Breast epithelium (tissue), 4 donors: ENCODE data around the gene LRR1. TPM values are rescaled to one million over a fixed set of nuclear protein-coding genes. Genes with fewer than 3 reads are reported as not detected.

Source experiments
- DNase-seq, 2 donors: peaks; one replicate each; pipeline ENCODE4 v3.0.0-alpha.2; 2019; ENCODE audit warnings: low spot score in 2 of 2
- H3K27ac ChIP-seq, 2 donors: fragments of 200-600 bp; sonication (generic) in 1 of 2; one replicate each; pipeline ENCODE4 v1.5.1; 2016 to 2019; ENCODE audit warnings: mild to moderate bottlenecking in 1 of 2
- H3K27me3 ChIP-seq, 2 donors: fragments of 200-600 bp; sonication (generic) in 1 of 2; one replicate each; pipeline versions ENCODE4 v1.5.1 to v1.6.0; 2017 to 2019; ENCODE audit warnings: control low read depth in 1 of 2, mild to moderate bottlenecking in 1 of 2
- H3K36me3 ChIP-seq: fragments of 200-600 bp; one replicate; pipeline ENCODE4 v1.5.1; 2019
- H3K4me1 ChIP-seq, 2 donors: fragments of 200-600 bp; sonication (generic); one replicate each; pipeline ENCODE4 v1.5.1; 2016 to 2019; ENCODE audit warnings: control low read depth in 1 of 2
- H3K4me3 ChIP-seq, 3 donors: fragments of 200-600 bp; sonication (generic); 1 replicate in 2 of 3; 2 replicates in 1 of 3; pipeline ENCODE4 v1.5.1; 2016 to 2019; ENCODE audit warnings: mild to moderate bottlenecking in 3 of 3, moderate library complexity in 2 of 3
- H3K9me3 ChIP-seq, 2 donors: fragments of 200-600 bp; sonication (generic) in 1 of 2; one replicate each; pipeline ENCODE4 v1.5.1; 2016 to 2019; ENCODE audit warnings: control low read depth in 1 of 2
- POLR2A ChIP-seq: fragments of 450-650 bp; IDR thresholded peaks from one replicate; pipeline ENCODE4 v1.6.1; 2016; ENCODE audit warnings: antibody characterized with exemption, mild to moderate bottlenecking, moderate library complexity
- POLR2AphosphoS5 ChIP-seq, 3 donors: sonication (generic); formaldehyde crosslinking; IDR thresholded peaks; one replicate each; pipeline ENCODE4 v1.6.1; 2017; ENCODE audit warnings: antibody characterized with exemption in 3 of 3
- intact Hi-C: fragments of 100-400 bp; cut with DNase I; formaldehyde crosslinking; loops from one replicate; pipeline ENCODE4 v1.15.1; 2023; ENCODE audit warnings: low total_unique reads
- total RNA-seq, 3 donors: library from RNA; depleted of rRNA; stranded (reverse); fragments of >200 nt; gene quantifications; one replicate each; pipeline ENCODE4 v1.1.0, GENCODE V29; 2016
- TF ChIP-seq, protein P1 (sequence below), 3 donors: fragments of 450-650 bp; IDR thresholded peaks; one replicate each; pipeline ENCODE4 v1.5.1; 2016 to 2017; ENCODE audit warnings: antibody characterized with exemption in 3 of 3, mild to moderate bottlenecking in 3 of 3, moderate library complexity in 3 of 3

LRR1 gene
- total RNA-seq, 3 donors from 2014 or later: 7.9 to 9.8 (median 9.2) TPM

GRCh38 chr14:49619730-49620129 lies 21.0 kb downstream of the LRR1 start:
- Histone ChIP-seq H3K4me3 (peak overlapping the region; percentile 80 to 89 (median 80)), H3K4me1 (peaks cover 4 to 6% of the 10 kb centered on the region in 2 donors), H3K36me3 (no peaks in the 10 kb centered on the region), H3K9me3 (no peaks in the 10 kb centered on the region), H3K27ac (peak overlapping the region; percentile 91 to 92), H3K27me3 (no peaks in the 10 kb centered on the region)
- intact Hi-C loops: loop anchor here (5.0 to 10.0 kb wide), 2 partner anchors 148 to 215 kb away; partner anchors contain the start of gene KLHDC2
- TF ChIP-seq POLR2AphosphoS5 (IDR thresholded peaks at IDR 0.05): no peak
- TF ChIP-seq, protein P1, sequence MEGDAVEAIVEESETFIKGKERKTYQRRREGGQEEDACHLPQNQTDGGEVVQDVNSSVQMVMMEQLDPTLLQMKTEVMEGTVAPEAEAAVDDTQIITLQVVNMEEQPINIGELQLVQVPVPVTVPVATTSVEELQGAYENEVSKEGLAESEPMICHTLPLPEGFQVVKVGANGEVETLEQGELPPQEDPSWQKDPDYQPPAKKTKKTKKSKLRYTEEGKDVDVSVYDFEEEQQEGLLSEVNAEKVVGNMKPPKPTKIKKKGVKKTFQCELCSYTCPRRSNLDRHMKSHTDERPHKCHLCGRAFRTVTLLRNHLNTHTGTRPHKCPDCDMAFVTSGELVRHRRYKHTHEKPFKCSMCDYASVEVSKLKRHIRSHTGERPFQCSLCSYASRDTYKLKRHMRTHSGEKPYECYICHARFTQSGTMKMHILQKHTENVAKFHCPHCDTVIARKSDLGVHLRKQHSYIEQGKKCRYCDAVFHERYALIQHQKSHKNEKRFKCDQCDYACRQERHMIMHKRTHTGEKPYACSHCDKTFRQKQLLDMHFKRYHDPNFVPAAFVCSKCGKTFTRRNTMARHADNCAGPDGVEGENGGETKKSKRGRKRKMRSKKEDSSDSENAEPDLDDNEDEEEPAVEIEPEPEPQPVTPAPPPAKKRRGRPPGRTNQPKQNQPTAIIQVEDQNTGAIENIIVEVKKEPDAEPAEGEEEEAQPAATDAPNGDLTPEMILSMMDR (IDR thresholded peaks at IDR 0.05): no peak
- no peak for TF ChIP-seq POLR2A
- DNase-seq: no peak

DNA sequence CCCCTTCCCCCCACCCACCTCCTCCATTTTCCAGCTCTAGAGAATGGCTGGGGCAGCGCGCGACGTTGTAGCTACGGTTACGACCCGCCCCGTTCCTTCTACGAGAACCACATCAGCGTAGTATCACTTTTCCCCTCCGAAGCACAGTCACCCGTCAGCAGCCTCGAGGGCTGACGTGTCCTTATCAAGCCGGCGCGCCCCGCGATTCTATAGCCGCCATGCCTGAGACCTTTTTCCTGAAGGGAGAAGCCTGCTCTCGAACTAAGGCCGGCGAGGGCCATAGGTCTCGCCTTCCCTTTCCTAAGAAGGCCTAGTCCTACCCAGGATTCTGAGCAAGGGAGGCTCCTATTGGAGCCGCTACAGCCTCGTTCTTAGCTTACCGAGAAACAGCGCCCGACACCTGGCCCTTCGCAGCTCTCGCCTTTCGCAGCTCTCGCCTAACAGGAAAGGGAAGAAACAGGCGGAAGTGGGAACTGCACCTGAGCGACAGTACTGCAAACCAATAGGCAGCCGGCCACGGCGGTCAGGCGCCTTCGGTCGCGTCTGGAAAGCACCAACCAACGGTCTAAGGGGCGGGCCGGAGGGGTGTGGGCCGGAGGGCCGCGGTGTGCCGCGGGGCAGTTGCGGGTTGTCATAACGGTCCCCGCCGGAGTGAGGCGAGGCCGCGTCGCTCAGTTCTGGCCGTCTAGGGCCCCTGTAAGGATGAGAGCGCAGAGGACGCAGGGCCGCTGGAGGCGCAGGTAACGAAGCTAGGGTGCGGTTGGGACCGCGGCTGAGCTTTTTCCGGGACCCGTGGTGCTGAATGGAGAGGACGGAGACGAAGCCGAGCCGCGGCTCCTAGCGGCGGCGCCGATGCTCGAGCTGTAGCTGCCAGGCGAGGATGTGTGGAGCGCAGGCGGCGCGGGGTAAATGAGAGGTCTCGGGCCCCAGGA lies 21.7 kb downstream of the LRR1 start, which contains the start of the genes MGAT2 and RPL36AL:
MGAT2 (plus strand) TSS at position 618 of the 932 bp plus-strand sequence. CDS start 470 bp downstream, outside the sequence.
RPL36AL (minus strand) TSS at position 445 of the 932 bp plus-strand sequence. CDS start 1,522 bp downstream, outside the sequence.
- Histone ChIP-seq H3K27ac (peak within 1 kb of the TSS; percentile 91 to 92), H3K4me3 (peak within 1 kb of the TSS; percentile 80 to 89 (median 80)), H3K27me3 (no peaks in the 10 kb centered on the region), H3K4me1 (peaks cover 4 to 6% of the 10 kb centered on the region in 2 donors), H3K36me3 (no peaks in the 10 kb centered on the region), H3K9me3 (no peaks in the 10 kb centered on the region)
- TF ChIP-seq, protein P1 (IDR thresholded peaks at IDR 0.05): peak; percentile 47 to 83 (median 74)
- TF ChIP-seq POLR2AphosphoS5 (IDR thresholded peaks at IDR 0.05): peak; percentile 93 to 99 (median 95)
- TF ChIP-seq POLR2A: peak; percentile 92
- intact Hi-C loops: loop anchor here (5.0 to 10.0 kb wide), 2 partner anchors 147 to 214 kb away; partner anchors contain the start of gene KLHDC2
- DNase-seq: peak; percentile 96 to 97

- peak; percentile 37 to 73 for DNase-seq
- no peaks in the 10 kb centered on the region for H3K27me3 ChIP-seq
Measured at GRCh38 chr14:49621114-49621881, 22.6 kb downstream of the LRR1 start.

DNA sequence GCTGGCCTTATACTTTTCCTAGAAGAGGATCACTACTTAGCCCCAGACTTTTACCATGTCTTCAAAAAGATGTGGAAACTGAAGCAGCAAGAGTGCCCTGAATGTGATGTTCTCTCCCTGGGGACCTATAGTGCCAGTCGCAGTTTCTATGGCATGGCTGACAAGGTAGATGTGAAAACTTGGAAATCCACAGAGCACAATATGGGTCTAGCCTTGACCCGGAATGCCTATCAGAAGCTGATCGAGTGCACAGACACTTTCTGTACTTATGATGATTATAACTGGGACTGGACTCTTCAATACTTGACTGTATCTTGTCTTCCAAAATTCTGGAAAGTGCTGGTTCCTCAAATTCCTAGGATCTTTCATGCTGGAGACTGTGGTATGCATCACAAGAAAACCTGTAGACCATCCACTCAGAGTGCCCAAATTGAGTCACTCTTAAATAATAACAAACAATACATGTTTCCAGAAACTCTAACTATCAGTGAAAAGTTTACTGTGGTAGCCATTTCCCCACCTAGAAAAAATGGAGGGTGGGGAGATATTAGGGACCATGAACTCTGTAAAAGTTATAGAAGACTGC lies 23.4 kb downstream of the LRR1 start:
- Histone ChIP-seq H3K27ac (no peak overlapping the region), H3K36me3 (no peaks in the 10 kb centered on the region), H3K9me3 (no peaks in the 10 kb centered on the region), H3K4me1 (peaks cover 4 to 6% of the 10 kb centered on the region in 2 donors), H3K27me3 (no peaks in the 10 kb centered on the region), H3K4me3 (peak overlapping the region; percentile 80 to 89 (median 80))
- TF ChIP-seq POLR2AphosphoS5 (IDR thresholded peaks at IDR 0.05): no peak
- TF ChIP-seq, protein P1 (IDR thresholded peaks at IDR 0.05): no peak
- no peak for TF ChIP-seq POLR2A
- intact Hi-C loops: loop anchor here (5.0 to 10.0 kb wide), 2 partner anchors 145 to 213 kb away; partner anchors contain the start of gene KLHDC2
- DNase-seq: no peak

More at GRCh38 chr14:49621114-49621881, 22.6 kb downstream of the LRR1 start:
- Histone ChIP-seq H3K36me3 (no peaks in the 10 kb centered on the region), H3K4me1 (peaks cover 4 to 6% of the 10 kb centered on the region in 2 donors), H3K27ac (peak overlapping the region; percentile 91 to 92), H3K9me3 (no peaks in the 10 kb centered on the region), H3K4me3 (peak overlapping the region; percentile 80 to 89 (median 80))
- no peak for TF ChIP-seq POLR2AphosphoS5 (IDR thresholded peaks at IDR 0.05)
- no peak for TF ChIP-seq POLR2A
- TF ChIP-seq, protein P1 (IDR thresholded peaks at IDR 0.05): no peak
- intact Hi-C loops: loop anchor here (5.0 to 10.0 kb wide), 2 partner anchors 146 to 214 kb away; partner anchors contain the start of gene KLHDC2
